IMR-90 (cell line): ENCODE results near the gene TM9SF4.
"Not testable (repeated sequence)": the region's sequence is repeated elsewhere in the genome, so short reads cannot be mapped to it uniquely, and the experiment has no call there.

ENCODE experiments used
- POLR2A ChIP-seq: IDR thresholded peaks from 2 replicates; pipeline ENCODE4 v1.6.1; 2012; ENCODE audit warnings: mild to moderate bottlenecking, low read depth, low read length
- TF ChIP-seq, protein P1 (sequence below): conservative IDR thresholded peaks from 2 replicates; pipeline ENCODE4 v1.5.1; 2012; ENCODE audit warnings: mild to moderate bottlenecking, low read depth, low read length, improper control_type of control experiment

- TF ChIP-seq, protein P1, sequence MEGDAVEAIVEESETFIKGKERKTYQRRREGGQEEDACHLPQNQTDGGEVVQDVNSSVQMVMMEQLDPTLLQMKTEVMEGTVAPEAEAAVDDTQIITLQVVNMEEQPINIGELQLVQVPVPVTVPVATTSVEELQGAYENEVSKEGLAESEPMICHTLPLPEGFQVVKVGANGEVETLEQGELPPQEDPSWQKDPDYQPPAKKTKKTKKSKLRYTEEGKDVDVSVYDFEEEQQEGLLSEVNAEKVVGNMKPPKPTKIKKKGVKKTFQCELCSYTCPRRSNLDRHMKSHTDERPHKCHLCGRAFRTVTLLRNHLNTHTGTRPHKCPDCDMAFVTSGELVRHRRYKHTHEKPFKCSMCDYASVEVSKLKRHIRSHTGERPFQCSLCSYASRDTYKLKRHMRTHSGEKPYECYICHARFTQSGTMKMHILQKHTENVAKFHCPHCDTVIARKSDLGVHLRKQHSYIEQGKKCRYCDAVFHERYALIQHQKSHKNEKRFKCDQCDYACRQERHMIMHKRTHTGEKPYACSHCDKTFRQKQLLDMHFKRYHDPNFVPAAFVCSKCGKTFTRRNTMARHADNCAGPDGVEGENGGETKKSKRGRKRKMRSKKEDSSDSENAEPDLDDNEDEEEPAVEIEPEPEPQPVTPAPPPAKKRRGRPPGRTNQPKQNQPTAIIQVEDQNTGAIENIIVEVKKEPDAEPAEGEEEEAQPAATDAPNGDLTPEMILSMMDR: not testable (repeated sequence)
- not testable (repeated sequence) for TF ChIP-seq POLR2A
Measured at GRCh38 chr20:32177696-32178095, 68.2 kb downstream of the TM9SF4 start.
